NCI-H460 (cell line): ENCODE results near the gene PRODH2. TPM values are rescaled to one million over a fixed set of nuclear protein-coding genes. Genes with fewer than 3 reads are reported as not detected.
"Not testable (repeated sequence)": the region's sequence is repeated elsewhere in the genome, so short reads cannot be mapped to it uniquely, and the experiment has no call there.

Experiments
- DNase-seq: peaks from one replicate; pipeline ENCODE4 v3.0.0-alpha.2; 2016; ENCODE audit warnings: low read depth; ENCODE audit errors: extremely low read depth
- total RNA-seq: library from RNA; depleted of rRNA; stranded (reverse); fragments of >200 nt; shearing (Covaris generic); gene quantifications from 2 replicates; pipeline ENCODE4 v1.2.3, GENCODE V29; 2014

Gene PRODH2
- total RNA-seq, 1 experiment from 2014 or later = not detected

GRCh38 chr19:35797663-35798062, 15.0 kb downstream of the PRODH2 start:
- no peak for DNase-seq

- DNase-seq = no peak
These were observed 15.8 kb downstream of the PRODH2 start for GRCh38 chr19:35796645-35797542.

GRCh38 chr19:35795564-35795963, 17.1 kb downstream of the PRODH2 start:
- DNase-seq = not testable (repeated sequence)

- DNase-seq = no peak
These were observed 19.1 kb downstream of the PRODH2 start for GRCh38 chr19:35793381-35794165.

- no peak for DNase-seq
These were observed 19.8 kb downstream of the PRODH2 start for GRCh38 chr19:35792888-35793287.

GRCh38 chr19:35792312-35792711, 20.3 kb downstream of the PRODH2 start:
- DNase-seq = no peak

- no peak for DNase-seq
These were observed 20.8 kb downstream of the PRODH2 start for GRCh38 chr19:35791814-35792279.

- DNase-seq = no peak
These were observed 21.4 kb downstream of the PRODH2 start for GRCh38 chr19:35790981-35791813.

GRCh38 chr19:35789978-35790944, 22.4 kb downstream of the PRODH2 start:
- no peak for DNase-seq

GRCh38 chr19:35789195-35789977, 23.3 kb downstream of the PRODH2 start:
- DNase-seq = no peak

- no peak for DNase-seq
These were observed 24.3 kb downstream of the PRODH2 start for GRCh38 chr19:35788205-35788960.

GRCh38 chr19:35787227-35787799, 25.3 kb downstream of the PRODH2 start:
- DNase-seq = no peak

GRCh38 chr19:35786299-35787160, 26.1 kb downstream of the PRODH2 start:
- DNase-seq = no peak

- no peak for DNase-seq
These were observed 27.4 kb downstream of the PRODH2 start for GRCh38 chr19:35785339-35785627.

GRCh38 chr19:35784503-35785338, 27.9 kb downstream of the PRODH2 start:
- no peak for DNase-seq
